GM12875 (cell line): ENCODE data around the gene CCN6.
A peak's percentile ranks its signal among the peaks of the same experiment; 100 is the strongest.
"Not testable (repeated sequence)": the region's sequence is repeated elsewhere in the genome, so short reads cannot be mapped to it uniquely, and the experiment has no call there.

ENCODE experiments used
- H3K4me3 ChIP-seq: one replicate; pipeline ENCODE4 v1.5.1; 2011; ENCODE audit warnings: low read depth, low read length, control low read depth
- TF ChIP-seq, protein P1 (sequence below): IDR thresholded peaks from 2 replicates; pipeline ENCODE4 v1.5.1; 2011; ENCODE audit warnings: low read depth, mild to moderate bottlenecking, control low read depth, inconsistent platforms, low read length, moderate library complexity, borderline replicate concordance; ENCODE audit not compliant: insufficient read depth

The CCN6 gene

DNA sequence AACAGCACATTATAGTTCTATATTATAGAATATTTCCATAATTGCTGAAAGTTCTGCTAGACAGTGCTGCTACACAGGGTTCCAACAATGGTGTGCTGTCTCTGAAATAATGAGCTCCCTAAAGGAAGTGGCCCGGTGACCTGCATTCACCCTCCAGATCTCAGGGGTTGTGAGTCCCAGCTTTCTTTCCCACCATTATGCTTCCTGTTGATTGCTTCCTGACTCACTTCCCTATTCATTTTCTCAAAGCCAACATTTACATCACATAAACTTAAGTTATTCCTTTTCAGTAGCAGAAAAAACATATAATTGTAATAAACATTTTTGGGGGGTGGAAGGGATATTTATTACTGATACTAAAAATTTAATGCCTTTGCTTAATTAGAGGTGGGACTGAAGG, 12.9 kb upstream of the CCN6 start:
- TF ChIP-seq, protein P1, sequence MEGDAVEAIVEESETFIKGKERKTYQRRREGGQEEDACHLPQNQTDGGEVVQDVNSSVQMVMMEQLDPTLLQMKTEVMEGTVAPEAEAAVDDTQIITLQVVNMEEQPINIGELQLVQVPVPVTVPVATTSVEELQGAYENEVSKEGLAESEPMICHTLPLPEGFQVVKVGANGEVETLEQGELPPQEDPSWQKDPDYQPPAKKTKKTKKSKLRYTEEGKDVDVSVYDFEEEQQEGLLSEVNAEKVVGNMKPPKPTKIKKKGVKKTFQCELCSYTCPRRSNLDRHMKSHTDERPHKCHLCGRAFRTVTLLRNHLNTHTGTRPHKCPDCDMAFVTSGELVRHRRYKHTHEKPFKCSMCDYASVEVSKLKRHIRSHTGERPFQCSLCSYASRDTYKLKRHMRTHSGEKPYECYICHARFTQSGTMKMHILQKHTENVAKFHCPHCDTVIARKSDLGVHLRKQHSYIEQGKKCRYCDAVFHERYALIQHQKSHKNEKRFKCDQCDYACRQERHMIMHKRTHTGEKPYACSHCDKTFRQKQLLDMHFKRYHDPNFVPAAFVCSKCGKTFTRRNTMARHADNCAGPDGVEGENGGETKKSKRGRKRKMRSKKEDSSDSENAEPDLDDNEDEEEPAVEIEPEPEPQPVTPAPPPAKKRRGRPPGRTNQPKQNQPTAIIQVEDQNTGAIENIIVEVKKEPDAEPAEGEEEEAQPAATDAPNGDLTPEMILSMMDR, result no peak
- H3K4me3 ChIP-seq, result no peak overlapping the region

DNA sequence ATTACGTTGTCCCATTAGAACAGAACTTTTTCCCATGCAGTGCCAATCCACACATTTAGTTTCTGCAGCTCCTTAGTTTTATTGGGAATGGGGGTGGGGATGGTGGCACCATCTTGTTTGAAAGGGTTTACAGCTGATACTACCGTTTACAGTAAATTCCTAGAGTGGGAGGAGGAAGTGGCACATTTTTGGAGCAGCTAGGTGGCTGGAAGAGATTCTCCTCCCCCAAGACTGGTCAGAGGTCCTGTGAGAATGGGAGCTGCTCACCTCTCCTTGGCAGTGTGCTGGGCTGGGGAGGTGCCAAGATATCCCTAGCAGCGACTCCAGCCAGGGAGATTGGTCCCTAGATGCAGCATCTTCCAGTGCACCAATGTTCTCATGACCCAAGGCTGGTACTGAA, 12.4 kb upstream of the CCN6 start:
- TF ChIP-seq, protein P1, result no peak
- no peak overlapping the region for H3K4me3 ChIP-seq

DNA sequence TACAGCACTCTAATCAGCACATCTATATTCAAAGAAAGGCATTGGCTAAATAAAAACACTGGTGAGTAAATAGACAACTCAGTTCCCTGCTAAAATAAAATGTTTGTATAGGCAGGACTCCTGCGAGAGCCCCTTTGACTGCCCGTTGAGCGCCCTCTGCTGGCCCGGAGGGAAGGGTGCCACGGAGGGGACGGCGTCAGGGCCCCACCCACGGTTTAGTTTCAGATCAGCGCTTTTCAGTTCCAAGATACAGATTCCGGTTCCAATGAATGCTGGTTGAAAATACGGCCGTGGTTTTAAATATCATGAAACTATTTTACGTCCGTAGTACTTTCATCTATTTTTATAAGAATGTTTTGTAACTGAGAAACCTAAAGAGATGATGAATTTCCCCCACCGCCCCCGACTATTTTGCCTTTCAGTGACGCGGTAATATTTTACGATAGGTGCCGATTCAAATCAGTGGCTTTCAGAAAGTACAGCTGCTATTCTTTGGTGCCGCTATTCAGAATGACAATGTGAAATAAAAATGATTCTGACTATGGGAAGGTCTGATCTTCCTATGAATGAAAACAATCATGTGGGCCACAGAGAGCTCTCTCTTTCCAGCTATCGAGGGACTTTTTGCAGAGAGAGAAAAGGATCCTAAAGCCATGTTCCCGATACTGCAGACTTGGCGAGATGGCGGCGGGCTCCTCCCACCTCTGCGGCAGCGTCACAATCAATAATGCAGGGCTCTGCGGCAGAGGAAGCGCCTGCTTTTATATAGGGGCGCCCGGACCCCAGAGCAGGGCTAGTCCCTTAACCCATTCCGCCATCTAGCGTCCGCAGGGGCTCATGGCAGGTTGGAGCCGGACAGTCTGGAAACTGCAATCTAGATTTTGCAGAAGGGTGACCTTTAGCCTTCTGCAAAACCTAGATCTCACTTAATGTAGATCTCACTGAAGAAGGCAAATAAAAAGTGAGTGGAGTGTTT, 10.6 kb upstream of the CCN6 start:
- TF ChIP-seq, protein P1, result peak; percentile 90
- H3K4me3 ChIP-seq, result peak overlapping the region; percentile 45

DNA sequence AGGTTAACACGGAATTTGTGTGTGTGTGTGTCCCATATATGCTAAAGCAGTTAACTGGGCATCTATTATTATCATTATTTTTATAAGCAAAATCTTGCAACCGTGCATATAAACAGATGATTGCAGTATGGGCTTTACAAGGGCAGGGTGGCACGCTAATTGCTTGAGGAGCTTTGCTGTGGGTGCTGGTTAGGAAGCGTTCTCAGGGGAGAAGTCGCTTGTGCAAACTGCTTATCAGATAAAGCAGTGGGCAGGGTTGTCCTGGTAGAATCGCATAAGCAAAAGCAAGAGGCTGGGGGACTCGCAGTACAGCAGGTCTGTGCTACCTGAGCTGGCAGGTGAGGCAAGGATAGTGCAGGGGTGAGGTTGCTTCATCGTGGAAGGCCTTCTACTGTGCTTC, 9.7 kb upstream of the CCN6 start:
- H3K4me3 ChIP-seq, result no peak overlapping the region

DNA sequence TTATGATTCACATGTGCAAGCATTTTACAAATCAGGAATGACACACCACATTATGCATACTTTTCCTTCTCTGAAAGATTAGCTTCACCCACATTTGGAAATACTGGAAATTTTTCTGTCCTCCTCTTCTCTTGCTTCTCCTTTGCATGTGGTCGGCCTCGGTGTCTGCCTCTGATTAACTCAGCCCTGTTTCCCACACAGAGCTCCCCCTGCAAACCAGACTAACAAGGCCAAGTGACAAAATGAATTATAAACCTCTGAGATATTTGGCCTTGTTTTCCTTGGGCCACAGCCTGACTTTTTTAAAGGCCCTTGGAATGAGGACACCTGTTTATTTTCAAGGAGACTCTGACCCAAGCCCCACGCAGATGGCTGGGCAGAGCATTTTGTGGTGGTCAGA, 9.0 kb upstream of the CCN6 start:
- no peak overlapping the region for H3K4me3 ChIP-seq
- TF ChIP-seq, protein P1, result no peak

More for the DNA sequence above, 9.7 kb upstream of the CCN6 start:
- TF ChIP-seq, protein P1, result no peak

DNA sequence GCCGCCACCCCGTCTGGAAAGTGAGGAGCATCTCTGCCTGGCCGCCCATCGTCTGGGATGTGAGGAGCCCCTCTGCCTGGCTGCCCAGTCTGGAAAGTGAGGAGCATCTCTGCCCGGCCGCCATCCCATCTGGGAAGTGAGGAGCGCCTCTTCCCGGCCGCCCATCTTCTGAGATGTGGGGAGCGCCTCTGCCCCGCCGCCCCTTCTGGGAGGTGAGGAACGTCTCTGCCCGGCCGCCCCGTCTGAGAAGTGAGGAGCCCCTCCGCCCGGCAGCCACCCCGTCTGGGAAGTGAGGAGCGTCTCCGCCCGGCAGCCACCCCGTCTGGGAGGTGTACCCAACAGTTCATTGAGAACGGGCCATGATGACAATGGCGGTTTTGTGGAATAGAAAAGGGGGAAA, 6.4 kb upstream of the CCN6 start:
- not testable (repeated sequence) for H3K4me3 ChIP-seq

DNA sequence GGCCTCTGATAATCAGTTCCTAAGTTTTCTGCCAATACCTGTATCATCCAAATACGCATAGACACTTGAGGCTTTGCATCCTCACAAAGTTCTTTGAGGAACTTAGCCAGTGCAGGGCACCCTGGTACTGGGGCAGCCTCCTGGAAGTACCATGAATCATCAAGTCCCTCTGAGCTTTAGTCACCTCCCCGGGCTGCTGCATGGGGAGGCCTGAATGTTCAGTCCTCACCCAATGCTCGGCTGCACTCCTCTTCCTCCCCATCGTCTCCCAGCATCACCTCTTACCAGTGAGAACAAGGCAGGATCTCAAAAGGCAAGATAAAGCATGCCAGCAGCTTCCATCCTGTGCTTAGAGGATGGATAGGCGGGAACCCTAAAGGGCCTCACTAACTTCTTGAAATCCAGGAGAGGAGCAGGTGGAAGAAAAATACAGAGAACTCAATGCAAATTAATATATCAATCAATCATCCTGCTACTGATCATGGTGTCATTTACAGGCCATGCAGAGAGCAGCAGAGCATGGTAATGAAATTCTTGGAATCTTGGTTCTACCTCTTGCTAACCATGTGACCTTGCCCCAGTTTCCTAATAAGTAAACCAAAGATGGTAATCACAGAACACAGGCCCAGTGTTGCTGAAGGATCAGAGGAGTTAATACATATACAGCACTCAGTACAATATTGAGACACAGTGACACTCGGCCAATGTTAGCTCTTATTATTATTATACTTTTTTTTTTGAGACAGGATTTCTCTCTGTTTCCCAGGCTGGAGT, 4.7 kb upstream of the CCN6 start:
- H3K4me3 ChIP-seq, result no peak overlapping the region
- TF ChIP-seq, protein P1, result no peak
